Activated CD4-positive, alpha-beta T cell treated with anti-CD3 and anti-CD28 coated beads for 48 hours (primary cell): ENCODE data around the gene NET1.
"Not testable (repeated sequence)": the region's sequence is repeated elsewhere in the genome, so short reads cannot be mapped to it uniquely, and the experiment has no call there.

ENCODE experiments used
- DNase-seq: peaks from one replicate; pipeline ENCODE4 v3.0.0-alpha.2; 2020

Gene NET1

GRCh38 chr10:5467207-5467535, 54.8 kb downstream of the NET1 start:
- DNase-seq, result no peak

- DNase-seq, result no peak
These were observed 55.4 kb downstream of the NET1 start for GRCh38 chr10:5467634-5468255.

GRCh38 chr10:5468262-5469106, 56.1 kb downstream of the NET1 start:
- DNase-seq, result no peak

- DNase-seq, result no peak
These were observed 57.1 kb downstream of the NET1 start for GRCh38 chr10:5469353-5470061.

- DNase-seq, result no peak
These were observed 57.9 kb downstream of the NET1 start for GRCh38 chr10:5470062-5470751.

- DNase-seq, result not testable (repeated sequence)
These were observed 62.3 kb downstream of the NET1 start for GRCh38 chr10:5474642-5475041.

GRCh38 chr10:5475088-5475487, 62.7 kb downstream of the NET1 start:
- not testable (repeated sequence) for DNase-seq

GRCh38 chr10:5475974-5476807, 63.8 kb downstream of the NET1 start:
- DNase-seq, result not testable (repeated sequence)

- no peak for DNase-seq
These were observed 64.7 kb downstream of the NET1 start for GRCh38 chr10:5476918-5477525.

GRCh38 chr10:5477948-5478693, 65.8 kb downstream of the NET1 start:
- no peak for DNase-seq

- DNase-seq, result no peak
These were observed 66.4 kb downstream of the NET1 start for GRCh38 chr10:5478694-5479305.

GRCh38 chr10:5479481-5480161, 67.3 kb downstream of the NET1 start:
- no peak for DNase-seq

- no peak for DNase-seq
These were observed 68.0 kb downstream of the NET1 start for GRCh38 chr10:5480162-5480941.

GRCh38 chr10:5481121-5481520, 68.8 kb downstream of the NET1 start:
- DNase-seq, result no peak

- no peak for DNase-seq
These were observed 69.7 kb downstream of the NET1 start for GRCh38 chr10:5482016-5482415.

GRCh38 chr10:5484205-5484604, 71.8 kb downstream of the NET1 start:
- no peak for DNase-seq

GRCh38 chr10:5485290-5485689, 72.9 kb downstream of the NET1 start:
- DNase-seq, result no peak

- DNase-seq, result no peak
These were observed 73.8 kb downstream of the NET1 start for GRCh38 chr10:5485948-5486852.
